ENCODE measurements around the gene ASTN2. TPM values are rescaled to one million over a fixed set of nuclear protein-coding genes. Genes with fewer than 3 reads are reported as not detected.

ASTN2 gene
- total RNA-seq, 1 donor from 2014 or later: 7.3 TPM

GRCh38 chr9:116382053-116382452 is 1032.8 kb downstream of the ASTN2 start:
- Histone ChIP-seq H3K4me1 (ENCODE audit: control insufficient read depth in 3 of 3, insufficient read depth in 3 of 3, low read length in 3 of 3) (no peaks in the 10 kb centered on the region), H3K9me3 (ENCODE audit: control insufficient read depth in 3 of 3, low read length in 3 of 3) (no peaks in the 10 kb centered on the region), H3K9ac (ENCODE audit: low read depth in 1 of 3, low read length in 3 of 3) (no peak overlapping the region), H3K4me3 (ENCODE audit: low read length in 3 of 3) (no peak overlapping the region), H3K27ac (ENCODE audit: low read depth, low read length) (no peak overlapping the region), H3K36me3 (ENCODE audit: control insufficient read depth in 3 of 3, insufficient read depth in 3 of 3, low read length in 3 of 3) (no peaks in the 10 kb centered on the region), H3K27me3 (ENCODE audit: control insufficient read depth in 3 of 3, insufficient read depth in 3 of 3, low read length in 3 of 3) (no peaks in the 10 kb centered on the region)

- H3K27me3 ChIP-seq (ENCODE audit: control insufficient read depth in 3 of 3, insufficient read depth in 3 of 3, low read length in 3 of 3): no peaks in the 10 kb centered on the region
- H3K4me1 ChIP-seq (ENCODE audit: control insufficient read depth in 3 of 3, insufficient read depth in 3 of 3, low read length in 3 of 3): no peaks in the 10 kb centered on the region
- H3K4me3 ChIP-seq (ENCODE audit: low read length in 3 of 3): no peak overlapping the region
- no peak overlapping the region for H3K27ac ChIP-seq (ENCODE audit: low read depth, low read length)
- no peaks in the 10 kb centered on the region for H3K9me3 ChIP-seq (ENCODE audit: control insufficient read depth in 3 of 3, low read length in 3 of 3)
- H3K36me3 ChIP-seq (ENCODE audit: control insufficient read depth in 3 of 3, insufficient read depth in 3 of 3, low read length in 3 of 3): no peaks in the 10 kb centered on the region
- no peak overlapping the region for H3K9ac ChIP-seq (ENCODE audit: low read depth in 1 of 3, low read length in 3 of 3)
Observed at GRCh38 chr9:116381350-116381749, 1033.5 kb downstream of the ASTN2 start.

- Histone ChIP-seq H3K36me3 (ENCODE audit: control insufficient read depth in 3 of 3, insufficient read depth in 3 of 3, low read length in 3 of 3) (no peaks in the 10 kb centered on the region), H3K9me3 (ENCODE audit: control insufficient read depth in 3 of 3, low read length in 3 of 3) (no peaks in the 10 kb centered on the region), H3K4me1 (ENCODE audit: control insufficient read depth in 3 of 3, insufficient read depth in 3 of 3, low read length in 3 of 3) (no peaks in the 10 kb centered on the region), H3K27ac (ENCODE audit: low read depth, low read length) (no peak overlapping the region), H3K9ac (ENCODE audit: low read depth in 1 of 3, low read length in 3 of 3) (no peak overlapping the region), H3K4me3 (ENCODE audit: low read length in 3 of 3) (no peak overlapping the region), H3K27me3 (ENCODE audit: control insufficient read depth in 3 of 3, insufficient read depth in 3 of 3, low read length in 3 of 3) (no peaks in the 10 kb centered on the region)
Observed at GRCh38 chr9:116380496-116380995, 1034.3 kb downstream of the ASTN2 start.

GRCh38 chr9:116379821-116380220 is 1035.0 kb downstream of the ASTN2 start:
- no peaks in the 10 kb centered on the region for H3K4me1 ChIP-seq (ENCODE audit: control insufficient read depth in 3 of 3, insufficient read depth in 3 of 3, low read length in 3 of 3)
- no peaks in the 10 kb centered on the region for H3K27me3 ChIP-seq (ENCODE audit: control insufficient read depth in 3 of 3, insufficient read depth in 3 of 3, low read length in 3 of 3)
- H3K36me3 ChIP-seq (ENCODE audit: control insufficient read depth in 3 of 3, insufficient read depth in 3 of 3, low read length in 3 of 3): no peaks in the 10 kb centered on the region
- no peaks in the 10 kb centered on the region for H3K9me3 ChIP-seq (ENCODE audit: control insufficient read depth in 3 of 3, low read length in 3 of 3)
- H3K27ac ChIP-seq (ENCODE audit: low read depth, low read length): no peak overlapping the region
- H3K4me3 ChIP-seq (ENCODE audit: low read length in 3 of 3): no peak overlapping the region
- H3K9ac ChIP-seq (ENCODE audit: low read depth in 1 of 3, low read length in 3 of 3): no peak overlapping the region

- no peak overlapping the region for H3K9ac ChIP-seq (ENCODE audit: low read depth in 1 of 3, low read length in 3 of 3)
- no peaks in the 10 kb centered on the region for H3K4me1 ChIP-seq (ENCODE audit: control insufficient read depth in 3 of 3, insufficient read depth in 3 of 3, low read length in 3 of 3)
Observed at GRCh38 chr9:116378873-116379272, 1036.0 kb downstream of the ASTN2 start.

GRCh38 chr9:116377179-116377798 is 1037.6 kb downstream of the ASTN2 start:
- Histone ChIP-seq H3K36me3 (ENCODE audit: control insufficient read depth in 3 of 3, insufficient read depth in 3 of 3, low read length in 3 of 3) (no peaks in the 10 kb centered on the region), H3K9me3 (ENCODE audit: control insufficient read depth in 3 of 3, low read length in 3 of 3) (no peaks in the 10 kb centered on the region), H3K27me3 (ENCODE audit: control insufficient read depth in 3 of 3, insufficient read depth in 3 of 3, low read length in 3 of 3) (no peaks in the 10 kb centered on the region), H3K27ac (ENCODE audit: low read depth, low read length) (no peak overlapping the region), H3K4me3 (ENCODE audit: low read length in 3 of 3) (no peak overlapping the region), H3K4me1 (ENCODE audit: control insufficient read depth in 3 of 3, insufficient read depth in 3 of 3, low read length in 3 of 3) (no peaks in the 10 kb centered on the region), H3K9ac (ENCODE audit: low read depth in 1 of 3, low read length in 3 of 3) (no peak overlapping the region)

More at GRCh38 chr9:116378873-116379272, 1036.0 kb downstream of the ASTN2 start:
- H3K27me3 ChIP-seq (ENCODE audit: control insufficient read depth in 3 of 3, insufficient read depth in 3 of 3, low read length in 3 of 3): no peaks in the 10 kb centered on the region
- no peak overlapping the region for H3K4me3 ChIP-seq (ENCODE audit: low read length in 3 of 3)
- H3K27ac ChIP-seq (ENCODE audit: low read depth, low read length): no peak overlapping the region
- H3K9me3 ChIP-seq (ENCODE audit: control insufficient read depth in 3 of 3, low read length in 3 of 3): no peaks in the 10 kb centered on the region
- no peaks in the 10 kb centered on the region for H3K36me3 ChIP-seq (ENCODE audit: control insufficient read depth in 3 of 3, insufficient read depth in 3 of 3, low read length in 3 of 3)

Small RNA genes lying within 50 kb of the gene (small RNA-seq; reads per million reads assigned to genes)
- not detected for gene SNORA70C

Data from skeletal muscle tissue (tissue), 5 donors.